H1 (cell line): ENCODE data around the gene CTSC. TPM values are rescaled to one million over a fixed set of nuclear protein-coding genes. Genes with fewer than 3 reads are reported as not detected.

Experiments used
- CTCF ChIA-PET: fragments of 300-600 bp; sonication (Branson Sonifier 250); formaldehyde crosslinking; loops from one replicate; lab custom pipeline; 2021; ENCODE audit not compliant: partially characterized antibody; lab: Charles Lee
- POLR2A ChIA-PET: fragments of 300-600 bp; sonication (Branson Sonifier 250); formaldehyde crosslinking; loops from one replicate; lab custom pipeline; 2021; ENCODE audit warnings: inconsistent platforms; ENCODE audit not compliant: partially characterized antibody; lab: Charles Lee
- DNase-seq, 2 experiments: peaks; one replicate each; pipeline versions ENCODE4 v3.0.0 to v3.0.0-alpha.2; 2010 to 2022; ENCODE audit warnings: low spot score in 2 of 2, low read depth in 1 of 2, mixed read lengths in 1 of 2
- FAIRE-seq: peaks from 2 replicates; lab custom pipeline; 2011; peaks lifted over from hg19 to GRCh38; lab: Jason Lieb, UNC
- H2AFZ ChIP-seq: 2 replicates; pipeline ENCODE4 v1.8.1; 2012; ENCODE audit warnings: low read length, inconsistent platforms
- H2AK5ac ChIP-seq: 2 replicates; pipeline ENCODE4 v1.6.1; 2013; ENCODE audit warnings: low read depth, low read length
- H2BK120ac ChIP-seq: replicated peaks from 2 replicates; pipeline ENCODE3; 2013; ENCODE audit warnings: low read depth, low read length, inconsistent platforms
- H2BK12ac ChIP-seq: 2 replicates; pipeline ENCODE4 v1.6.1; 2013; ENCODE audit warnings: low read depth, low read length
- H2BK15ac ChIP-seq: 2 replicates; pipeline ENCODE4 v1.6.1; 2013; ENCODE audit warnings: low read length
- H2BK20ac ChIP-seq: 2 replicates; pipeline ENCODE4 v1.6.1; 2013; ENCODE audit warnings: low read length
- H2BK5ac ChIP-seq: 2 replicates; pipeline ENCODE4 v1.6.1; 2013; ENCODE audit warnings: low read depth, low read length
- H3K14ac ChIP-seq: 2 replicates; pipeline ENCODE4 v1.6.1; 2013; ENCODE audit warnings: inconsistent platforms; ENCODE audit not compliant: insufficient read length
- H3K18ac ChIP-seq: 2 replicates; pipeline ENCODE4 v1.6.1; 2013; ENCODE audit warnings: low read length; ENCODE audit errors: extremely low read depth
- H3K23ac ChIP-seq: 2 replicates; pipeline ENCODE4 v1.6.1; 2013; ENCODE audit warnings: inconsistent platforms; ENCODE audit not compliant: insufficient read length
- H3K23me2 ChIP-seq: 2 replicates; pipeline ENCODE4 v1.6.1; 2013; ENCODE audit warnings: low read depth, low read length
- H3K27ac ChIP-seq: 2 replicates; pipeline ENCODE4 v1.6.1; 2011; ENCODE audit warnings: low read depth, low read length, inconsistent platforms
- H3K27me3 ChIP-seq, 4 experiments: replicated peaks in 1 of 4; 1 replicate in 1 of 4; 2 replicates in 3 of 4; pipeline versions ENCODE4 v1.6.1 to v1.8.1; 2011 to 2013; ENCODE audit warnings: low read length in 3 of 4, mild to moderate bottlenecking in 3 of 4, inconsistent platforms in 2 of 4, mixed read lengths in 2 of 4, moderate library complexity in 1 of 4; ENCODE audit not compliant: control insufficient read depth in 3 of 4, insufficient read depth in 3 of 4; ENCODE audit errors: extremely low read depth in 1 of 4
- H3K36me3 ChIP-seq, 4 experiments: 2 replicates each; pipeline versions ENCODE4 v1.6.1 to v1.8.1; 2011 to 2013; ENCODE audit warnings: mild to moderate bottlenecking in 4 of 4, low read length in 3 of 4, moderate library complexity in 2 of 4, control low read depth in 1 of 4, inconsistent platforms in 1 of 4; ENCODE audit not compliant: insufficient read depth in 4 of 4, control insufficient read depth in 2 of 4
- H3K4ac ChIP-seq: replicated peaks from 2 replicates; pipeline ENCODE3; 2013; ENCODE audit warnings: low read length, low read depth, mixed read lengths, inconsistent platforms; ENCODE audit not compliant: insufficient read length
- H3K4me1 ChIP-seq, 4 experiments: replicated peaks in 1 of 4; 1 replicate in 1 of 4; 2 replicates in 3 of 4; pipeline versions ENCODE4 v1.6.1 to v1.8.1; 2011 to 2013; ENCODE audit warnings: low read length in 3 of 4, inconsistent platforms in 2 of 4, mixed read lengths in 1 of 4; ENCODE audit not compliant: insufficient read depth in 4 of 4, control insufficient read depth in 3 of 4
- H3K4me2 ChIP-seq, 2 experiments: 2 replicates each; pipeline versions ENCODE4 v1.6.1 to v1.8.1; 2011 to 2013; ENCODE audit warnings: low read depth in 2 of 2, low read length in 2 of 2, control low read depth in 1 of 2, inconsistent platforms in 1 of 2, mild to moderate bottlenecking in 1 of 2; ENCODE audit not compliant: insufficient read depth in 1 of 2
- H3K4me3 ChIP-seq, 4 experiments: fragments of 200-600, 300-600 bp in 1 of 4; sonication (generic), shearing (Covaris generic), sonication (Bioruptor Twin) in 1 of 4; 2 replicates each; pipeline versions ENCODE4 v1.5.1 to v1.8.1; 2011 to 2016; ENCODE audit warnings: low read length in 4 of 4, low read depth in 3 of 4, control low read depth in 2 of 4, inconsistent platforms in 2 of 4, mild to moderate bottlenecking in 2 of 4, mixed read lengths in 1 of 4, moderate library complexity in 1 of 4; ENCODE audit not compliant: insufficient read depth in 2 of 4; ENCODE audit errors: extremely low read depth in 1 of 4
- H3K56ac ChIP-seq: replicated peaks from 2 replicates; pipeline ENCODE3; 2013; ENCODE audit warnings: low read depth, mild to moderate bottlenecking, mixed read lengths, low read length, inconsistent platforms; ENCODE audit not compliant: insufficient read length
- H3K79me1 ChIP-seq: 2 replicates; pipeline ENCODE4 v1.6.1; 2013; ENCODE audit warnings: low read depth, low read length, control low read depth
- H3K79me2 ChIP-seq, 2 experiments: 2 replicates each; pipeline versions ENCODE4 v1.6.1 to v1.8.1; 2012 to 2013; ENCODE audit warnings: low read length in 2 of 2, mild to moderate bottlenecking in 2 of 2, inconsistent platforms in 1 of 2; ENCODE audit not compliant: insufficient read depth in 2 of 2, control insufficient read depth in 1 of 2
- H3K9ac ChIP-seq, 4 experiments: replicated peaks in 1 of 4; 1 replicate in 1 of 4; 2 replicates in 3 of 4; pipeline versions ENCODE4 v1.6.1 to v1.8.1; 2011 to 2013; ENCODE audit warnings: low read depth in 3 of 4, low read length in 3 of 4, control low read depth in 2 of 4, mild to moderate bottlenecking in 2 of 4, moderate library complexity in 2 of 4, inconsistent platforms in 1 of 4; ENCODE audit errors: extremely low read depth in 1 of 4
- H3K9me3 ChIP-seq, 2 experiments: 2 replicates each; pipeline versions ENCODE4 v1.6.1 to v1.8.1; 2012 to 2013; ENCODE audit warnings: mild to moderate bottlenecking in 2 of 2, moderate library complexity in 2 of 2, control low read depth in 1 of 2, inconsistent platforms in 1 of 2, low read depth in 1 of 2, low read length in 1 of 2, mixed read lengths in 1 of 2; ENCODE audit not compliant: insufficient read depth in 2 of 2
- H4K20me1 ChIP-seq, 2 experiments: replicated peaks in 1 of 2; 2 replicates each; pipeline versions ENCODE3 to v1.8.1; 2011 to 2013; ENCODE audit warnings: inconsistent platforms in 2 of 2, low read length in 2 of 2, mild to moderate bottlenecking in 1 of 2; ENCODE audit not compliant: insufficient read depth in 2 of 2, control insufficient read depth in 1 of 2
- H4K5ac ChIP-seq: 2 replicates; pipeline ENCODE4 v1.6.1; 2013; ENCODE audit warnings: low read length, low read depth, mixed read lengths, inconsistent platforms; ENCODE audit not compliant: insufficient read length
- H4K8ac ChIP-seq: 2 replicates; pipeline ENCODE4 v1.8.0; 2013; ENCODE audit warnings: mild to moderate bottlenecking, moderate library complexity, low read length, inconsistent platforms; ENCODE audit not compliant: insufficient read depth; ENCODE audit errors: extremely low read depth
- H4K91ac ChIP-seq: replicated peaks from 2 replicates; pipeline ENCODE3; 2013; ENCODE audit warnings: low read length, mixed read lengths, inconsistent platforms; ENCODE audit not compliant: insufficient read length
- JUN ChIP-seq: IDR thresholded peaks from 2 replicates; pipeline ENCODE4 v1.6.1; 2011; ENCODE audit warnings: low read depth, mild to moderate bottlenecking, improper control_type of control experiment, low read length
- POU5F1 ChIP-seq: IDR thresholded peaks from 2 replicates; pipeline ENCODE4 v1.6.1; 2011; ENCODE audit warnings: low read depth, mild to moderate bottlenecking, low read length, moderate library complexity
- SIN3A ChIP-seq, 2 experiments: IDR thresholded peaks in 1 of 2; conservative IDR thresholded peaks in 1 of 2; 2 replicates each; pipeline ENCODE4 v1.6.1; 2011 to 2012; ENCODE audit warnings: low read length in 2 of 2, improper control_type of control experiment in 1 of 2, low read depth in 1 of 2, mild to moderate bottlenecking in 1 of 2
- polyA plus RNA-seq, 7 experiments: library from polyadenylated mRNA; depleted of rRNA in 3 of 7; stranded (reverse) in 5 of 7; unstranded in 2 of 7; fragments of >200 nt in 5 of 7; fragments of 200-250 nt in 2 of 7; gene quantifications; 1 replicate in 5 of 7; 2 replicates in 1 of 7; 4 replicates in 1 of 7; pipeline versions ENCODE4 v1.2.1 to v1.2.3, GENCODE V29; 2011 to 2013; ENCODE audit warnings: missing spikeins in 2 of 7, mixed read lengths in 2 of 7
- total RNA-seq: library from RNA; stranded (reverse); fragmentation: NEBNext Ultra II Directional; extraction: Animal tissue kit (Norgen Biotek cat#: 25700); gene quantifications from 2 replicates; pipeline ENCODE4 v1.2.1, GENCODE V29; 2021

CTSC gene
- total and polyA plus RNA-seq, 2 of the 8 experiments (the other 6 are each of a cell fraction or from before 2014, with no cell fraction given), result 347 to 369 TPM

- POLR2A ChIA-PET, result interaction anchor here (0.8 to 4.3 kb wide), 6 partner anchors 10 to 47 kb away, joined by 3 to 26 read pairs (median 4); no protein-coding TSS in a partner anchor
- H3K4me3 ChIP-seq, result no peak overlapping the region
- H3K56ac ChIP-seq, result no peak overlapping the region
- H2BK12ac ChIP-seq, result no peak overlapping the region
- no peak overlapping the region for H4K5ac ChIP-seq
- no peak overlapping the region for H3K14ac ChIP-seq
- no peak for DNase-seq
- H2BK120ac ChIP-seq, result no peak overlapping the region
- peaks cover 0 to 27% (median 8%) of the 10 kb centered on the region in 4 experiments; a peak in 4 of 8 replicates for H3K36me3 ChIP-seq
- H3K4me1 ChIP-seq, result no peaks in the 10 kb centered on the region; a peak in 1 of 7 replicates
- H2AFZ ChIP-seq, result no peak overlapping the region
- H3K79me1 ChIP-seq, result no peaks in the 10 kb centered on the region
- no peak overlapping the region for H3K23ac ChIP-seq
- H3K9ac ChIP-seq, result no peak overlapping the region
- no peak overlapping the region for H2BK15ac ChIP-seq
- H4K91ac ChIP-seq, result no peak overlapping the region
- no peak for FAIRE-seq
- no peaks in the 10 kb centered on the region for H3K27me3 ChIP-seq
- no peaks in the 10 kb centered on the region for H3K23me2 ChIP-seq
- H3K18ac ChIP-seq, result no peak overlapping the region
- no peak overlapping the region for H4K8ac ChIP-seq
- CTCF ChIA-PET, result interaction anchor here (0.6 to 2.1 kb wide), 6 partner anchors 11 to 269 kb away, joined by 3 to 7 read pairs (median 4); no protein-coding TSS in a partner anchor
- H3K4ac ChIP-seq, result no peak overlapping the region
- H2AK5ac ChIP-seq, result no peak overlapping the region
- H4K20me1 ChIP-seq, result peaks cover 0 to 2% of the 10 kb centered on the region in 2 experiments
- no peak overlapping the region for H2BK20ac ChIP-seq
- H3K27ac ChIP-seq, result no peak overlapping the region
- H3K4me2 ChIP-seq, result no peak overlapping the region
- H3K79me2 ChIP-seq, result no peaks in the 10 kb centered on the region
- H3K9me3 ChIP-seq, result no peaks in the 10 kb centered on the region; a peak in 1 of 4 replicates
- no peak overlapping the region for H2BK5ac ChIP-seq
- TF ChIP-seq SIN3A (conservative IDR thresholded peaks at IDR 0.05 in 1 of 2, IDR thresholded peaks at IDR 0.05 in 1 of 2; ENCODE audit: low read depth in 1 of 2, low read length in 2 of 2), result no peak
- no peak for TF ChIP-seq POU5F1
- no peak for TF ChIP-seq JUN
These were observed 53.0 kb downstream of the CTSC start for GRCh38 chr11:88284336-88285050.
